Endometrial microvascular endothelial cells (primary cell): ENCODE measurements around the gene MALRD1. TPM values are rescaled to one million over a fixed set of nuclear protein-coding genes. Genes with fewer than 3 reads are reported as not detected.
"Not testable (repeated sequence)": the region's sequence is repeated elsewhere in the genome, so short reads cannot be mapped to it uniquely, and the experiment has no call there.

Source experiments
- in situ Hi-C: cut with HindIII; loops from 2 replicates; pipeline ENCODE4 v1.10.0; 2017; ENCODE audit warnings: low sequenced_read_pairs, low pct_unique_long_range_greater_than_20kb; ENCODE audit errors: inconsistent ontology term
- total RNA-seq: library from RNA; depleted of rRNA; stranded (reverse); fragments of >200 nt; gene quantifications from one replicate; pipeline ENCODE4 v1.2.3, GENCODE V29; 2015; ENCODE audit errors: inconsistent ontology term

MALRD1 gene
- total RNA-seq, 1 donor from 2014 or later: not detected

- in situ Hi-C loops: not testable (repeated sequence)
These were observed 721.2 kb downstream of the MALRD1 start for GRCh38 chr10:19769826-19770225.

DNA sequence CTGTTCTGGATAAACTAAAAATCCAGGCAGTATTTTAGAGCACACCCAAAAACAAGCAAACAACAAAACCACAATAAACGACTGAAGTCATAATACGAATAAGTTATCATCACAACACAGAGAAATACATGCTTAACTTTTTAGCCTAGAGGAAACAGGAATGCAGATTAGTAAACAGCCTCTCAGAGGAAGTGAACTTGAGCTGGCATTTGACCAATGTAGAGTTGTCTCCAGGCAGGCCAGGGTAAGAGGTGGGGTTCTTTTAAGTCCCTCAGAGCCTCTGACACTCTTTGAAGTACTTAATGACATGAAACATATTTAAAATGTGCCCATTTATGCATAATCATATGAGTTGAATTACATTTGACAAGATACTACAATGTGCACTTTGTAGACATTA lies 724.4 kb downstream of the MALRD1 start:
- in situ Hi-C loops: no loop called here

GRCh38 chr10:19775296-19775695 lies 726.7 kb downstream of the MALRD1 start:
- in situ Hi-C loops: no loop called here

DNA sequence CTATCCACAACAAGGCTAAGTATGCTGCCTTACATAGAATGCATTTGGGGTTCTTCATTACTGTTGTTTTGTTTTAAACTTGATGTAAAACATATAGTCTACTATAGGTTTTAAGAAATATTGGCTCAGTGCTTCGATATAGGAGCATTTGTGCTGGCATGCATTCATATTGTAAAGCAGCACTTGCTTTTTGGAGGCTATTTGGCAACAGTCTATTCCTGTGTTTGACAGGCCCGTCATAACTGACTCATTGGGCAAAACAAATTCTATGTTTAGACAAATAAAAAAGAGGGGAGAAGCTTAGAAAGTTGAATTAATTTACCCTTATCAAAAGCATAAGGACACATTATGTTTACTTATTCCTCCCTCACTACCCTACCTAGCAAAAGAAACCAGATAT lies 729.2 kb downstream of the MALRD1 start:
- in situ Hi-C loops: no loop called here

- in situ Hi-C loops: no loop called here
These were observed 730.4 kb downstream of the MALRD1 start for GRCh38 chr10:19778996-19779395.

DNA sequence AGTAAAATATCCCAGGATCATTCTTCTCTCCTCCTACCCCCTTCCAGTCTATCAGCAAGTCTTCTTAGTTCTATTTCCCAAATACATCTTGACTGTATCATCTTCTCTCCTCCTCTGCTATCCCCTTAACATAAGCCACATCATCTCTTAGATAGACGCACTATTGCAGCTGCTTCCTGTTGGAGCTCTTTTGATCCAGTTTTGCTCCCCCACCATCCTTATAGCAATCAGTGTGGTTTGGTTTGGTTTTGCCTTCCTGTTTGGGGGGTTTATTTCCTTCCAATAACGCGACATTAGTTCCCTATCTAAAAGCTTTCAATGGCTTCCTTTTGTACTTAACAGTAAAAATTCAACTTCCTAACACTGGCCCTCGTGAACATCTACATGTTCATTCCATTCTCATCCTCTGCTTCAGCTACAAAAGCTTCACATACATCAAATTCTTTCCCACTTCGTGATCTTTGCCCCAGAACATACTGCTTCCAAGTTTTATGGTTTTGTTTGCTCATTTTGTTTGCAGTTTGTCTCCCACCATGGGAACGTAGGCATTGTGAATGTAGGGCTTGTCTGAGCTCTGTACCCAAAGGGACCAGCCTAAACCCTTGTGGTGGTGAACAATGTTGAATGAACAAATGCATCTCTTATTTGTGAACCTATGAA lies 734.0 kb downstream of the MALRD1 start:
- in situ Hi-C loops: no loop called here

- in situ Hi-C loops: no loop called here
These were observed 735.1 kb downstream of the MALRD1 start for GRCh38 chr10:19783721-19784120.
